Middle frontal gyrus (tissue), 1 donor: Measurements from ENCODE around the gene LRRC71.

Experiments used
- DNase-seq: peaks from one replicate; pipeline ENCODE4 v3.0.0-alpha.2; 2015; ENCODE audit warnings: low spot score; ENCODE audit errors: extremely low spot score

The LRRC71 gene

DNA sequence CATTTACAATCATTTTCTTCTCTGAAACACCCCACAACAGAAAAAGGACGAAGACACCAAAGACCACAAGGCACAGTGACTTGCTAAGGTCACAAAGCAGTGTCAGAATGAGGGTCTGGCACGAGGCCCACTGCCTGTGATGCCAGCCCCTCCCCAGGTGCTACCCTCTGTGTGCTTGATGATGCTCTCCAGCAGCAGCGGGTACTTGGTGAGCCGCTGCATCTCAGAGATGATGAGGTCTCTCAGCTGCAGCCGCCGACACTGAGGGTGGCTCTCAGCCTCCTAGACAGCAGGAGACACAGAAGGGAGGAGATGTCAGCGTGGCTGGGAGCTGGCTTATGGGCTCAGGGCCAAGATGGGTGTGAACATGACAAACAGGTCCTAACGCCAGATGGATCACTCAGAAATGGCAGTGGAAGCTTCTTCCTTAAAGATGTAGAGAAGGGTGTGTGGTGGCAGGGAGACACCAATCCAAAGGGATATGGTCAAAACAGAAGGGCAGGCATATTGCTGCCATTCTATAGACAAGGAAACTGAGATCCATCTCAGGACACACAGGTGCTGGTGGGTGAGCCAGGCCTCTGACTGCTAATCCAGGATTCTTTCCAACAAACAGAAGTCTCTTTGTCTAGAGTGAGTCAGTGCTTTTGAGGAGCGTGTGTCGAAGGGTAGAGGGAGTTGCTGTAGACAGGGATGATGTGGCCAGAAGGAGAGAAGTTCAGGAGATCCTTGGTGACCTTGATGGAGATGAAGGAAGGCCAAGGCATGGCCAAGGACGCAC, 25.6 kb downstream of the LRRC71 start:
- no peak for DNase-seq

DNA sequence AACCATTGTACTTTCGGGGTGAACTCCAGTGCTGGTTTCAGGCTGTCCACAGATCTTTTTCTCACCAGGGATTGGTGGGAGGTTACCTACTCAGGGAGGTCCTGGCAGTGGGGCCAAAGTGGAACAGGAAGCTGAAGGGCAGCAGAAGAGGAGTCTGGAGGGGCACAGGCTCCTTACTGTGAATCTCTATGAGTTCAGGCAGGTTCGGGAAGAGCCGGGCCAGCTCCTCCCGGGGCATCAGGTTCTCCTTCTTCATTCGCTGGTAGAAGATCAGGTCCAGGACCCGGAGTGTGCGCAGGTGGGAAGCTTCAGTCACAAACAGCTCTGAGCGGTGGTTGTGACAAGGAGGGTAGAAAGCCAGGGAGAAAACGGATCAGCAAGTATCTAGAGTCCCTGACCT, 26.7 kb downstream of the LRRC71 start:
- DNase-seq, result no peak

DNA sequence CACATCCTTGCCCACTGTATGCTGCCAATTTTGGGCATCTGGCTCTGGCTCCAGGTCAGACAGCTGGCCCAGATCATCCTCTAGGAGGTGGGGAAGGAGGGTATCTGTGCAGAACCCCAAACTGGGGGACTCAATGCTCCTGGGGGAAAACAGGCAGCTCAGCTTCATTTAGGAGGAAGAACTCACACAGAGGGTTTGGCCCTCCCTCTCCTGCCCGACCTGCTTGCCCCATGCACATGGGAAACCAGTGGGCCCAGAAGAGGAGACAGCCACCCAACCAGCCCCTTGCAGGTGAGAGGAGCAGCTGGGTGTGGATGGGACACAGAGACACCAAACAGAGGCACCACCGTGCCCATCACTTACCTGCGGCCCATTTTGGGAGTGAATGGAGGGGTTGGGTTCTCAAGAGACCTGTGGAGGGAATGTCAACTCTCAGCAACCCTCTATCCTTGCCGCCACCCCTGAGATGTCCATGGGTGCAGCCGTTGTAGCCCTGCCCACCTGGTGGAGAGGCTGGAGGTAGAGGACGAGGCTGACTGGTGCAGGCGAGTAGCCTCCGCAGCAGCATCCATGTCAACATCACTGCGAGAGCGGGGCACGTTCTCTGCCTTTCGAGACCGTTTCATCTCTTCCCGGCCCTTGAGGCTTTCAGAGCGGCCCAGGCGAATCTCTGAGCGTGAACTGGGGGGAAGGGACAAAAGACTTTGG, 27.5 kb downstream of the LRRC71 start:
- no peak for DNase-seq

DNA sequence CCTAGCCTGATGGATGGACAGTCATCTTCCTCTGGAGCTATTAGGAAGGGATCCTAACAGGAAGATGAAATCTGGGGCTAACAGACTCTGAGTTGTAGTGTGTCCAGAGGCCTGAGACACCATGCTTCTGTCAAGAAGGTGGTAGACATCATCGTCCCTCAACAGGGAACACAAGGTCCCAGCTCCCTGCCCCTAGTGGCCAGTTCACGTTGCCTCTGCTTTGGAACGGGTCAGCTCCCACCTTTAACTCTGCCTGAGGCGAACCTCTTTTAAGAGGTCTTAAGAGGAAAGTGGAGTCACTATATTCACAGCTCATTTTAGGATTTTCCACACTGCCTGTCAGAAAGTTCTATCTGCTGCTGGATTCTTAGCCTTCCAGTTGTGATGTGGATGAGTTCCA, 28.3 kb downstream of the LRRC71 start:
- no peak for DNase-seq

DNA sequence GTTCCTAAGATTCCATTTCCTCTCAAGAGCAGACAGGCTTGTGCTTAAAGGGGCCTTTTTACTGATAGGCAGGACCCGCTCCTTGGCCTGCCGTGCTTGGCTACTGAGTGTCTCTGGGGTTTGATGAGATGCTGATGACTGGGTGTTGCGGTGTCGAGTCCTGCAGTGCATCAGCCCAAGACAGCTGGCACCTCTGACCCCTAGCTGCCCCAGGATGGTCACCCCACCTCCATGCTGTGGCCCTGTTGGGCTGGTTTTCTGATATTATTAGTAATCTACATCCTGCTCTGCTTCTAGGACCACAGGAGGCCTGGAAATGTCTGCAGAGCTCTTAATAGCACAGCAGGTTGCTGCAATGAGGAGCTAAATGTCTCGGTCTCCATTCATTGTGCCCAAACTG, 28.7 kb downstream of the LRRC71 start:
- DNase-seq, result no peak

DNA sequence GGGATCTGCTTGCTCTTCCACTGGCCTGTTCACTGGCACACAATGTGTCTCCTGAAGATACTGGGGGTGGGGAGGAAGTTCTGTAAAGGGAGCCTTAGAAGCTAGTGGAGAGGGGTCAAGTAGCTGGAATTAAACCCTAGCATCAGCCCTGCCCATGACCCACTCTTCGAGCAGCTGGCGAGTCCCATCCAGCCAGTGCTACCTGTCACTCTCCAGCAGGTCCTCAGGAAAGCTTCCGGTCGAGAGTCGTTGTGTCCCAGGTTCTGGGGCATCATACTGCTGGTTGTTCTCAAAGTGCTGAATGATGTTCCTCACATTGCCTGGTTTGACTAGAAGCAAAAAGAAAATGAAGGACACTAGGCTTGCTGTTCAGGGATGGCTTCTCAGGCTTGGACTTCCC, 30.9 kb downstream of the LRRC71 start:
- DNase-seq, result no peak

DNA sequence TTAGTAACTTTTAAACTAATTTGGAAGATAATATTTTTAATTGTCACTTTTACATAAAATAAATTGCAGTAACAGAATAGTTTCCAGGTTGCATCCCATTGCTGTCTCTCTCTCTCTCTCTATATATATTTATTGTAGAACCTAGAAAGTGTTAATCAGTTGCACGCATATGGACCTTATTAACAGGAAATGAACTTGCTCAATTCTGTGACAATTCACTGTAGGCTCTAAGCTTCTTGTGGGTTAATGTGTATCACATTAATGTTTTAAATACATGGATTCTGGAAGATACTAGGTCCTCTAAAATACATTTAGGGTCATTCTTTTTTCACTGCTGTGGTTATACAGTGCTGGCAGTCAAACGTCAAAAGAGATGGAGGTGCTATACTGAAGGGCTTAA, 33.1 kb downstream of the LRRC71 start:
- no peak for DNase-seq

DNA sequence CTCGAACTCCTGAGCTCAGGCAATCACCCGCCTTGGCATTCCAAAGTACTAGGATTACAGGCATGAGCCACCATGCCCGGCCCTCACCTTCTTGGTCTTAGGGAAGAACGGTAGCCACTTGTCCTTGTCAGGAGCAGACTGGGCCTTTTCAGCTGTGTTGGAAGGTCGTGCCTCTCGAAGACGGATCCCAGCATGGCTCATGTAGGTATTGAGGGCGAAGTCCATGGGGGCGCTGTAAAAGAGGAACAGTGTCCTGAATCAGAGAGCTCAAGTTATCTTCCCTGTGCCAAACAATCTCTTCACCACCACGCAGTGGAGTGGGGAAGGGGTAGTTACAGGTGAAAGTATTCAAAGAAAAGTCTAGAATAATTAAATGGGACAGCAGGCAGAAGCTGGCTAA, 35.9 kb downstream of the LRRC71 start:
- DNase-seq, result no peak

DNA sequence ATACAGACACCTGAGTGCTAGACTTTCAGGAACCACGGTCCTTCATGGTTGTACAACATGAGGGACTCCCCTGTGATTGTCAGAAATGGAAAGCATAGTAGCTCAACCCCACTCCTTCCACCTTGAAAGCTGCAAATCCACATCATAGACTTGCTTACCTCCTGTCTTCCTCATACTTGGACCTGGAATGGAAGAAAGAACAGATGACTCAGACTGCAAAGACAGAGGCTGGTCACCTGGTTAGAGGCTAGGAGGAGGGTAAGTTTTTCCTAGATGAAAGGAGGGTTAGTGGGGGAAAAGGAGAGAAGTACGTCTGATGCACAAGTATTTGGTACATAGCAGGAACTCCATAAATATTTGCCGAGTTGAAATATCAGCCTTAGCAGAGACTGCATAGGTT, 37.2 kb downstream of the LRRC71 start:
- DNase-seq, result no peak

DNA sequence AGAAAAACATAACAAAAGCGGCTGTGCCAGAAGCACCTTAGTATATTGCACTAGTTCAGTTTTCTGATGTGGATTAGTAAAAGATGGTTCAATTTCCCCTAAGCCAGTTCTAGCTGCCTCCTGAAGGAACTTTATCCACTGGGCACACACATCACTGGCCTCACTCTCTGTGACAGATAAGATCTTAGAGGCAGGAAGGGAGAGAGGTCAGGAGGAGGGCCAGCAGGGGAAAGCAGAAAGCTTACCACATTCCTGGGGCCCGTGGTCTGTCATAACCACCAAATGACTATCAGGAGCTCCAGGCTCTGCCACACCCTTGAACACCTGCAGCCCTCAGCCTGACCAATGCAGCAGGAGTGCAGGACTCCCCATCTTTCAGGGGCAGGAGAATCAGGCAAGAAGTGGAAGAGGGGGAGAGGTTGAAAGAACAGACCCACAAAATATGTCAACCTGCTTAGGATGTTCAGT, 37.8 kb downstream of the LRRC71 start:
- DNase-seq, result no peak

DNA sequence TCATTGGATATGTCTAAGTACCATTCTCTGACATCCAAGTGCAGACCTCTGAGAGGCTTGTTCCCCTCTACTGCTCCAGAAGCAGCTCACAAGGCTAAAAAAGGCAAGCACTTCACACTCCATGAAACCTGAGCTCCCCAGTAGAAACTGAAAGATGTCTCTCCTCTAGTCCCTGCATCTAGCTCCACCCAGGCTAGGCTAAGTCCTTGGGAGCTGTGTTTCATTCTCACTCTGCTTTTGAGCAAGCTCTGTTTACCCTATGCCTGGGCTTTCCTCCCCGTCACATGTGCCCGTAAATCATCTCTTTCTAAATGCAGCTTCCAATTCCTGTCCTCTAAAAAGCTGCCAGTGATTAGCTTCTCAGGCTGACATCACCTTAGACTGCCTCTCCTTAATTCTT, 39.0 kb downstream of the LRRC71 start:
- DNase-seq, result no peak

DNA sequence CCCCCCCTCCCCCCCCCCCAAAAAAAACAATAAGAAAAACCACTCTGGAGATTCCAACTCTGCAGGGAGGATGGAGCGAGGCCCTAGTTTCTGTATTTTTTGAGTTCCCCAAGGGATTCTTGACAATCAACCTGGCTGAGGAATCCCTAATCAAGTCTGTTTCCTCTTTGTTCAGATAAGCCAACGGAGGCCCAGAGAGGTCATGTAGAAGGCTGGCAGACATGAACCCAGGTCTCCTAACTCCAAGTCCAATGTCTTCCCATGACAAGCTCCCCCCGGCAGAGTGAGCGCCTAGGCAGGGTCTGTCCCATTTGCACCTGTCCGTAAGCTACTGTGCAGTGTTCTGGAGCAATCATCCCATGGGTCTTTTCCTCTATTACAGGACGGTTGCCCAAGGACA, 39.5 kb downstream of the LRRC71 start:
- no peak for DNase-seq

DNA sequence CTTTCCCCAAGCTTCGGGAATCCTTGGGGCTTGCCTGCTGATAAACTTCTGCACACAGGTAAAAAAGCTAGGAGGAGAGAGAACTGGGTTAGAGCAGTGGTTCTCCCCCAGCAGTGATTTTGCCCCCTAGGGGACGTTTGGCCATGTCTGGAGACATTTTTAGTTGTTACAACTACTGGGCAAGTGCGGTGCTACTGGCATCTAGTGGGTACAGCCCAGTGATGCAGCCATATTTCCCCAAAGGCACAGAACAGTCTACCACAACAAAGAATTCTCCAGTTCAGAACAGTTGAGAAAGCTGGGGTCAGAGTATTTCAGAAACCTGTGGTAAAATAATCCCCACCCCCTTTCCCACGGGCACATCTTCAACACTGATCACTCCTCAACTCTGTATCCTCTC, 41.3 kb downstream of the LRRC71 start:
- no peak for DNase-seq

DNA sequence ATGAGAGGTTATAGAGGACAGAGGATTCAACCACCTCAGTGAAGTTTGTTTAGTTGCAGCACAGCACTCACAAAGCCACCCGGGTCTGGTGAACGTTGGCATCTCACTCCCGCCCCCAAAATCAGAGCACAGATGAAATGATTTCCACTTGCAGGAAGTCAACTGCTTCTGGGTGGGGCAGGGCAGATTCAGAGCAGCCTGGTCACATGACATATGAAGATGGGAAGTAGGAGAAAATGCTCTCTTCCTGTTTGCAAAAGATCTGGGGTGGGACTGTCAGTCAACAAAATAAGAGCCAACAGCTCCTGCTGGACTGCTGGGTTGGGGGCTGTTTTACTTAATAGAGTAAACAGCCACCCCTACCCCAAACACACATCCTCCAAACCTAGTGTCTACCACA, 43.2 kb downstream of the LRRC71 start:
- no peak for DNase-seq

DNA sequence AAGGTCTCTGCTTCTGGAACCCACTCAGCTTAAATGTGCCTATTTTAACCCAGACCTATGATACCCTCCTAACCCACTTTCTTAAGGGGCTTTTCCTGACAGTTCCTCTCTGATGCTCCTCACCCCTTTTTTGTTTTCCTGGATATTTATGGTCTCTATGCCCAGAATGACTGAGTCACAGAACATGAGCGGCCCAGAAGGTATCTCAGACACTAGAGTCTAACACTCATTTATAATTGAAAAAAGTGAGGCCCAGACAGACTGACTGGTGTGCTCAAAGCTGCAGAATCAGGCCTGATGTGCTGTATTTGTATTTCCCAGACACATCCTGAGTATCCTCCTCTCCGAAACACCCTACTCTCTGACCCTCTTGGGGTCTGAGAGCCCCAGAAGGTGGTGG, 44.0 kb downstream of the LRRC71 start:
- no peak for DNase-seq

DNA sequence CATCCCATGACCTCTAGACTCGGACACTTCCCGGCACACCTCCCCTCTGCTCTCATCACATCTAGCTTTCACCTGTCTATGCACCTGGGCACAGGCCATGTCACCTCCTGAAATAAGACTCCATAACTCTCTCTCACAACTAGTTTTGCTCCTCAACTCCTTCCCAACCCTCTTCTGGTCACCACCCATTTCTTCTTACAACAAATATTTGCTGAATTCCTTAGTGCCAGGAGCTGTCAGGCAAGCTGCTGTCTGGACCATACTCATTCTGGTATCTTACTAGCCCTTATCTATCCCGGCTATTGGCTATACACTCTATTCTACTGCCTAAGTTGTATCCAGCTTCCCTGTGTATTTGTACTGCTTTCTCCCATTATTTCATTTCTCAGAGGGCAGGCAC, 49.1 kb downstream of the LRRC71 start:
- DNase-seq, result no peak

DNA sequence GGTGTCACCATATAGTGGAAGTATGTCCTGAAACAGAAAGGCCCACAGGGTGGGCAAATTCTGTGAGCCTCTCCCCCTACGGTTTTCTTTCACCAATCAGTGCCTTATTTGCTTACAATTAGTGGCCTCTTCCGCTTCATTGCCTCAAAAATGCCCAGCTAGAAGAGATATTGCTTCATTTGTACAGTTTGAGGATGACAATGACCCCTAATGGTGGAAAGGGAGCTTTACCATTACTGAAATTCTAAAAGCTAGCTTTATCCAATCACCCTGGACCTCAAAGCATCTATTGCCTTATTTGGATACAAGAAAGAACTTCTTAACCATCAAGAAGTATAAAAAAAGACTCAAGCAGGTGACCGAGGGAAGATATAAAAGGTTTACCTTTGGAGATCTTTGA, 49.6 kb downstream of the LRRC71 start:
- DNase-seq, result no peak

DNA sequence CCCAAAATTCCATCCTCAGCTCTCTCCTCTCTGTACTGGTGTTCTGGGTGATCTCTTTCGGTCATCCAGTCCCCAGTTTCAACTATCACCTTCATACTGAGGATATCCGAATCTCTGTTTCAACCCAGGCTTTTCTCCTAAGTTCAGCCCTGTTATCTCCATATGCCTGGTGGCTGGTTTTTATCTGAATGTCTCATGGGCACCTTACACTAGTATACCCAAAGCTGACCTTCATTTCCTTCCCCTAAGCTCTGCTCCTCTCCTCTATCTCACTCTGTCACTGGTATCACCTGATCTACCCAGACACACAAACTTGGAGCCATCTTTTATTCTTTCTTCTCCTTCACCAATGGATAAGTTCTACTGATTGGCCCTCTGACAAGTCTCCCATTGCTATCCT, 53.0 kb downstream of the LRRC71 start:
- no peak for DNase-seq

DNA sequence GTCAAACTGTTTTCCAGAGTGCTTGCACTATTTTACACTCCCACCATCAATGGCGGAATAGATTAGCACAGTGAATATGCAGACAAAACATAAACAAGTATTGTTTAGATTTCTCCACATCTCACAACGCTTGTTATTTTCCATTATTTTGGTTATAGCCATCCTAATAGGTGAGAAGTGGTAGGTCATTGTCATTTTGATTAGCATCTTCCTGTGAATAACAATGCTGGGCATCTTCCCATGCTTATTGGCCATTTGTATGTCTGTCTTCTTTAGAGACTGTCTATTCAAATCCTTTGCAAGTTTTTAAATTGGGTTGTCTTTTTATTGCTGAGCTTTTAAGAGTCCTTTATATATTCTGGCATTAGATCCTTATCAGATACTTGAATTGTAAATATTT, 54.7 kb downstream of the LRRC71 start:
- no peak for DNase-seq

DNA sequence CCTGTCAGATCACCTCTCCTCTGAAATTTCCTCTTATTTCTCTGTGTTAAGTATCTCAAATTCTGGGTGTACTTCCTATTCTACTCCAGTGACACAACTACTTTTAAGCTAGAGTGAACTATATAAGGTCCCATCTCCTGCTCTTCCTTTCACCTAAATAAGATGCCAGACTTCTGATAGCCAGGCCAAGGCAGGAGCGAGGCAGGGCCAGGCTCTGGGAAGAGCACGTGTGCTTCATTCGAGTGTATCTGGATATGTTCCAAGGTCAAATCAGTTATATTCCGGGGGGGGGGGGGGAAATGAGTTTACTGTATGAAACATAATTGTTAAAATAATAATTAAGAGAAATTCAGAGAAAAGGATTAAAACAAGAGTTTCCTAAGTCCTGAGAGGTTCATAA, 60.1 kb downstream of the LRRC71 start:
- no peak for DNase-seq
